Transverse colon (tissue), 3 donors: ENCODE results near the gene NFIC.

Experiments used
- CTCF ChIP-seq, 5 experiments: fragments of 200-600 bp in 3 of 5; fragments of 450-650 bp in 2 of 5; sonication (generic) in 3 of 5; IDR thresholded peaks; 1 replicate in 2 of 5; 2 replicates in 3 of 5; pipeline ENCODE4 v1.5.1; 2016 to 2017; ENCODE audit warnings: antibody characterized with exemption in 5 of 5, inconsistent platforms in 3 of 5, mild to moderate bottlenecking in 2 of 5, moderate library complexity in 1 of 5
- EP300 ChIP-seq: sonication (generic); formaldehyde crosslinking; IDR thresholded peaks from one replicate; pipeline ENCODE4 v1.6.1; 2017; ENCODE audit warnings: antibody characterized with exemption, low read depth

GRCh38 chr19:3409346-3410064 lies 43.1 kb downstream of the NFIC start:
- TF ChIP-seq EP300 (peak; percentile 100), CTCF (IDR thresholded peaks at IDR 0.05) (no peak)
